SK-N-SH (cell line): Measurements from ENCODE around the gene ZNF579. TPM values are rescaled to one million over a fixed set of nuclear protein-coding genes. Genes with fewer than 3 reads are reported as not detected.

Experiments
- CTCF ChIA-PET: fragments of 300-600, 350-600 bp; formaldehyde crosslinking; extraction: SDS; loops from one replicate; lab custom pipeline; 2021; lab: Yijun Ruan, JAX
- POLR2A ChIA-PET: fragments of 350-600 bp; sonication (Branson Sonifier 250); formaldehyde crosslinking; extraction: SDS; loops from one replicate; lab custom pipeline; 2020; ENCODE audit warnings: antibody characterized with exemption, inconsistent platforms; lab: Yijun Ruan, JAX
- DNase-seq: peaks from one replicate; pipeline ENCODE4 v3.0.0; 2012
- H2AFZ ChIP-seq: fragments of 200-600 bp; sonication (generic); 2 replicates; pipeline ENCODE4 v1.8.1; 2016; ENCODE audit warnings: antibody characterized with exemption, mild to moderate bottlenecking, low read depth
- H3F3A ChIP-seq: fragments of 200-600 bp; sonication (generic); replicated peaks from 2 replicates; pipeline ENCODE3; 2016; ENCODE audit warnings: antibody characterized with exemption, mild to moderate bottlenecking; ENCODE audit not compliant: insufficient read depth
- H3K27ac ChIP-seq, 2 experiments: fragments of 200-500 bp in 1 of 2; fragments of 200-600 bp in 1 of 2; sonication (Bioruptor generic) in 1 of 2; sonication (generic), shearing (Covaris generic) in 1 of 2; 2 replicates each; pipeline versions ENCODE4 v1.5.1 to v1.6.1; 2014 to 2016; ENCODE audit warnings: low read depth in 2 of 2, inconsistent platforms in 1 of 2, low read length in 1 of 2, mild to moderate bottlenecking in 1 of 2, mixed read lengths in 1 of 2
- H3K27me3 ChIP-seq: fragments of 200-600 bp; sonication (generic), shearing (Covaris generic); 2 replicates; pipeline ENCODE4 v1.6.1; 2016; ENCODE audit warnings: mixed run types; ENCODE audit not compliant: insufficient read depth
- H3K36me3 ChIP-seq, 2 experiments: fragments of 200-500 bp in 1 of 2; fragments of 200-600 bp in 1 of 2; sonication (Bioruptor generic) in 1 of 2; sonication (generic) in 1 of 2; replicated peaks in 1 of 2; 2 replicates each; pipeline versions ENCODE3 to v1.5.1; 2014 to 2016; ENCODE audit warnings: low read length in 1 of 2, mild to moderate bottlenecking in 1 of 2; ENCODE audit not compliant: insufficient read depth in 2 of 2, control insufficient read depth in 1 of 2
- H3K4me1 ChIP-seq, 2 experiments: fragments of 200-500 bp in 1 of 2; fragments of 200-600 bp in 1 of 2; sonication (Bioruptor generic) in 1 of 2; sonication (generic), shearing (Covaris generic) in 1 of 2; 2 replicates each; pipeline versions ENCODE4 v1.5.1 to v1.6.1; 2014 to 2016; ENCODE audit warnings: low read depth in 1 of 2, low read length in 1 of 2, mixed run types in 1 of 2; ENCODE audit not compliant: insufficient read depth in 2 of 2, control insufficient read depth in 1 of 2
- H3K4me2 ChIP-seq: fragments of 200-600 bp; sonication (generic), shearing (Covaris generic); 2 replicates; pipeline ENCODE4 v1.6.1; 2017; ENCODE audit warnings: mixed run types
- H3K4me3 ChIP-seq, 2 experiments: fragments of 200-500 bp in 1 of 2; fragments of 200-600 bp in 1 of 2; sonication (Bioruptor generic) in 1 of 2; sonication (generic), shearing (Covaris generic) in 1 of 2; 2 replicates each; pipeline versions ENCODE4 v1.5.1 to v1.8.1; 2014 to 2016; ENCODE audit warnings: low read depth in 2 of 2, inconsistent platforms in 1 of 2, low read length in 1 of 2, mild to moderate bottlenecking in 1 of 2, mixed read lengths in 1 of 2, moderate library complexity in 1 of 2
- H3K79me2 ChIP-seq: fragments of 200-600 bp; sonication (generic); 2 replicates; pipeline ENCODE4 v1.8.1; 2017; ENCODE audit warnings: mild to moderate bottlenecking; ENCODE audit not compliant: insufficient read depth
- H3K9ac ChIP-seq: fragments of 200-600 bp; sonication (generic); 2 replicates; pipeline ENCODE4 v1.6.1; 2017; ENCODE audit warnings: mixed run types
- H3K9me2 ChIP-seq: fragments of 200-600 bp; sonication (generic); 2 replicates; pipeline ENCODE4 v1.6.1; 2017; ENCODE audit warnings: mixed run types
- H3K9me3 ChIP-seq: fragments of 200-600 bp; sonication (generic); 2 replicates; pipeline ENCODE4 v1.6.1; 2017; ENCODE audit warnings: mixed run types, mild to moderate bottlenecking, moderate library complexity
- H4K20me1 ChIP-seq: fragments of 200-600 bp; sonication (generic); 2 replicates; pipeline ENCODE4 v1.6.1; 2017; ENCODE audit warnings: mild to moderate bottlenecking, mixed run types; ENCODE audit not compliant: insufficient read depth
- CHD2 ChIP-seq: fragments of 150-350 bp; IDR thresholded peaks from 2 replicates; pipeline ENCODE4 v1.6.1; 2018; ENCODE audit warnings: low read length; ENCODE audit not compliant: partially characterized antibody
- ELF1 ChIP-seq: IDR thresholded peaks from 2 replicates; pipeline ENCODE4 v1.4.0; 2012
- EP300 ChIP-seq, 2 experiments: IDR thresholded peaks; 2 replicates each; pipeline versions ENCODE4 v1.4.0 to v1.6.1; 2012; ENCODE audit warnings: borderline replicate concordance in 1 of 2, low read depth in 1 of 2, low read length in 1 of 2
- EZH2phosphoT487 ChIP-seq: fragments of 200-600 bp; sonication (generic); IDR thresholded peaks from 2 replicates; pipeline ENCODE4 v1.6.1; 2017; ENCODE audit warnings: low read depth, mixed run types, mild to moderate bottlenecking, antibody characterized with exemption, moderate library complexity, borderline replicate concordance
- RAD21 ChIP-seq: IDR thresholded peaks from 2 replicates; pipeline ENCODE4 v1.6.1; 2012; ENCODE audit warnings: mild to moderate bottlenecking, low read length
- REST ChIP-seq: IDR thresholded peaks from 2 replicates; pipeline ENCODE4 v1.6.1; 2012; ENCODE audit warnings: mild to moderate bottlenecking, low read depth, low read length, moderate library complexity
- RXRA ChIP-seq: IDR thresholded peaks from 2 replicates; pipeline ENCODE4 v1.4.0; 2012; ENCODE audit warnings: low read depth, mild to moderate bottlenecking, borderline replicate concordance
- WGBS: methylation state at CpG from one replicate; pipeline ENCODE4 v1.1.6; 2017; ENCODE audit warnings: low lambda C conversion rate; 5-methylcytosine and 5-hydroxymethylcytosine counted together
- polyA plus RNA-seq, 3 experiments: library from polyadenylated mRNA; depleted of rRNA; stranded (reverse); fragments of >200 nt; gene quantifications; 2 replicates each; pipeline ENCODE4 v1.2.3, GENCODE V29; 2012

The ZNF579 gene
- polyA plus RNA-seq, 1 of the 3 experiments (the other 2 are of a cell fraction) = 5.9 TPM

GRCh38 chr19:55603115-55603514 is 22.5 kb upstream of the ZNF579 start:
- Histone ChIP-seq H3F3A (peaks cover 28% of the 10 kb centered on the region), H3K4me1 (peaks cover 7 to 24% of the 10 kb centered on the region in 2 experiments; a peak in 3 of 4 replicates), H3K27me3 (no peaks in the 10 kb centered on the region), H3K27ac (no peak overlapping the region), H3K4me3 (no peak overlapping the region), H3K9ac (no peak overlapping the region), H3K4me2 (no peak overlapping the region), H2AFZ (no peak overlapping the region), H3K9me3 (no peaks in the 10 kb centered on the region), H3K9me2 (no peaks in the 10 kb centered on the region), H3K36me3 (peaks cover 0 to 5% of the 10 kb centered on the region in 2 experiments), H3K79me2 (peaks cover 40% of the 10 kb centered on the region), H4K20me1 (peaks cover 14% of the 10 kb centered on the region; the same call in 1 of the 2 replicates)
- ChIA-PET CTCF (interaction anchor here (3.5 kb wide), 1 partner anchor 28 kb away, joined by 31 read pairs; no protein-coding TSS in a partner anchor), POLR2A (no interaction called here)
- 94% methylated on average over 21 of the region's 21 CpGs for WGBS
- DNase-seq = no peak
- no peak for TF ChIP-seq ELF1
- no peak for TF ChIP-seq EZH2phosphoT487
- no peak for TF ChIP-seq RAD21
- no peak for TF ChIP-seq EP300 (IDR thresholded peaks at IDR 0.05; ENCODE audit: borderline replicate concordance in 1 of 2, low read depth in 1 of 2, low read length in 1 of 2)
- no peak for TF ChIP-seq CHD2

- peaks cover 9 to 24% of the 10 kb centered on the region in 2 experiments; a peak in 3 of 4 replicates for H3K4me1 ChIP-seq
- H3K36me3 ChIP-seq = peaks cover 0 to 2% of the 10 kb centered on the region in 2 experiments
- no peaks in the 10 kb centered on the region for H3K9me3 ChIP-seq
- H3K4me3 ChIP-seq = no peak overlapping the region
- peaks cover 30% of the 10 kb centered on the region for H3F3A ChIP-seq
- H2AFZ ChIP-seq = no peak overlapping the region
- CTCF ChIA-PET = interaction anchor here (1.8 kb wide), 1 partner anchor 461 kb away, joined by 5 read pairs; no protein-coding TSS in a partner anchor
- H3K27ac ChIP-seq = peak overlapping the region in 1 of 2 experiments; percentile 98; a peak in 1 of 4 replicates
- POLR2A ChIA-PET = no interaction called here
- no peak overlapping the region for H3K9ac ChIP-seq
- WGBS = 98% methylated on average over 44 of the region's 60 CpGs
- TF ChIP-seq RXRA = no peak
- no peak for TF ChIP-seq REST
- DNase-seq = no peak
- H3K79me2 ChIP-seq = peaks cover 36% of the 10 kb centered on the region
- peaks cover 8% of the 10 kb centered on the region; the same call in 1 of the 2 replicates for H4K20me1 ChIP-seq
- H3K27me3 ChIP-seq = no peaks in the 10 kb centered on the region
- no peak overlapping the region for H3K4me2 ChIP-seq
- H3K9me2 ChIP-seq = no peaks in the 10 kb centered on the region
Measured at GRCh38 chr19:55602104-55603001, 21.7 kb upstream of the ZNF579 start.
